HG02885 (cell line): ENCODE results near the gene RPTOR.

Source experiments
- ATAC-seq: cut with Tn5 transposase; IDR thresholded peaks from one replicate; pipeline ENCODE4 v1.9.1; 2021; ENCODE audit warnings: mild to moderate bottlenecking; ENCODE audit not compliant: unreplicated experiment, poor library complexity

The RPTOR gene

DNA sequence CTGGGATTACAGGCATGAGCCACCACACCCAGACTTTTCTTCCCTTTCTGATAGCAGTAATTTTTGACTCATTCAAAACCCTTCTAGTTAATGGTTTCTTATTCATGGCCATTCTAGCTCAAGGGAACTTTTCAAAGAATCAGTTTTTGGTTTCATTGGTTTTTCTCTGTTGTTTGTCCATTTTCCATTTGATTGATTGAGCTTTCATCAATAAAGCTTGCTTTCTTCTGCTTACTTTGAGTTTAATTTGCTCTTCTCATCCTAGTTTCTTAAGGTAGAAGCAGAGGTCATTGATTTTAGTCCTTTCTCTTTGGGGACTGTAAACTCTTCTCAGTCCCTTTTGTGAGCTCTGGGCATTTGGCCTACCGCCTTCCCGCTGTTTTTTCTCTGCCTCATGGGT is 365.0 kb downstream of the RPTOR start:
- no peak for ATAC-seq

DNA sequence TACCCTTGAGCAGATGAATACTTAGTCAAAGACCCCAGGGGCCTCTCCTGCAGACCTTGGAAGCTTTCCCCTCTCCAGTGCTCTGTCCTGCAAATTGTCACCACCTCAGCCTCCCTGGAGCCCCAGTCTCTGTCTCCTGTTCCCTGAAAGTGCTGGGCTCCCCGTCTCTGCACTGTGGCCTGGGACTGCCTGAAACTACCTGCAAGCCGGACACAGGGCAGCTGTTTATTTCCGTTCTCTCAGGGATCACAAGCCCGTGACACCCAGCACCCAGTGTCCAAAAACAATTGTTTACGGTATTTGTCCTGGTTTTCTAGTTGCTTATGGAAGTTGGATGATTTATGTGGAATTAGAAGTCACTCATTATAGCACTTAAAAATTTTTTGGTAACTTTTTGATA is 365.4 kb downstream of the RPTOR start:
- no peak for ATAC-seq

DNA sequence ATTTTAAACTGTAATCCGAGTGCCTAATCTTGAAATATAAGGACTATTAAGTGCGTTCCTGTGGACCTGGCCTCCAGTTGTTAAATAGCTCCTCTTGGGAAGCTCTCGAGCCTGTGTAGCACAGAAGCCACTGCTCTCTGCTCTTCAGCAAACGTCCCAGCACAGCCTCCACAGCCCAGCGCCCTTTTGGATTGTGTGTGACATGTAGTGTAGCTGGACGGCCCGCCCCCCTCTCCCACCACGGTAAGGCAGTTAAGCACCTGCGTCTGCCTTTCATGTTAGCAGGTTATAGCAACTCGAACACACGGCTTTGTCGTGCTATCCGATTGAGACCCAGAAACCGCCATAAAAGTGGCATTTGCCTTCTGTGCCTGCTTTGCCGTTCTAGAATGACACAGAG is 367.8 kb downstream of the RPTOR start:
- ATAC-seq, result no peak

DNA sequence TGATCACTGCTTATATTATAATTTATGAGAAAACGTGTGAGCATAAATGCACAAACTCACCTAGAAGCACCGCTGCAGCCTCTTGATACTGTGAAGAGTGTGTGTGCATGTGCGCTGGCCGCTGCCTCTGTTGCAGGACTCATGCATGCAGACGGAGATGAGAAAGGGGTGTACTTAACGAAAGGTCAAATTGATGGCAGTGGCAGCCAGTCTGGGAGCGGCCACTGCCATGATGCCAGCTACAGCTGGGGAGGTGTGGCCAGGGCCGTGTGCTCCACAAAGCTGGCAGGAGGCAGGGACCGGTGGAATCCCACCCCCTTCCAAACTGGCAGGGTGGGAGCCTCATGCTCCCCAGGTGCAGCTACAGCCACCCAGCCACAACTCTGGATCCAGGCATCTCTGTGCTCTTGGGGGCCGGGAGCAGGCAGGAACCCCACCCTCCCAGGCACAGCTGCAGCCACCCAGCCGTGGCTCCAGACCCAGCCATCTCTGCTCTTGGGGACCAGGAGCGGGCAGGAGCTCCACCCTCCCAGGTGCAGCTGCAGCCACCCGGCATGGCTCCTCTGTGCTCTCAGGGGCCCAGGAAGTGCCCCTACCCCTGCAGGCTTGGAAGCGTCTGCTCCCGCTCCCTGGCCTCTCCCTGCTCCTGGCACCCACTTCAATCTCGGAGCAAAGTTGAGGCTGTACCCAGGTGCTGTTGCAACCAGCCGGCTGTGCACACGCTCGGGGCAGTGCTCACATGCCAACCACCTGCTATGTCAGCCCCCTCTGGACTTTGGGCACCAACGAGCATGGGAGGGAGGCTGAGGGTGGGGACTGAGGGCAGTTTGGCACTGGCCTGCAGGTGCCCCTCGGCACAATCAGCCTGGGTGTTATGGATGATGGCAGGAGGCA is 369.5 kb downstream of the RPTOR start:
- ATAC-seq, result no peak

DNA sequence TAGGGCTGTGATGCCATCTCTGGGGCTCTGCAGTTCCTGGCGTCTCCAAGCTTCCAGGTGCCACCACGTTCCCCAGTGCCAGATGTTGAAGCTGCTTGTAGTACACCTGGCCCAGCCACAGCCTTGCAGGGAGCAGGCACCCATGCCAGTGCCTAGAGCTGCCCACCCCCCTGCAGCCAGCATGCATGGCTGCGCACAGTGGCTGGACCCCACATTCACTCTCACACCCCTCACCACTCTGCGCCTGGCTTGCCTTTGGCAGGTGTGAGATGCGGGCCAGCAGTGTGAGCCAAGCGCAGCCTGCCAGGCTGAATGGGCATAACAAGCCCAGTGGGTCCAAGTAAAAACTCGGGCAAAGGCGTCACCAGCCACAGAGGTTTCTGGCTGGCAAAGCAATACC is 371.6 kb downstream of the RPTOR start:
- no peak for ATAC-seq

DNA sequence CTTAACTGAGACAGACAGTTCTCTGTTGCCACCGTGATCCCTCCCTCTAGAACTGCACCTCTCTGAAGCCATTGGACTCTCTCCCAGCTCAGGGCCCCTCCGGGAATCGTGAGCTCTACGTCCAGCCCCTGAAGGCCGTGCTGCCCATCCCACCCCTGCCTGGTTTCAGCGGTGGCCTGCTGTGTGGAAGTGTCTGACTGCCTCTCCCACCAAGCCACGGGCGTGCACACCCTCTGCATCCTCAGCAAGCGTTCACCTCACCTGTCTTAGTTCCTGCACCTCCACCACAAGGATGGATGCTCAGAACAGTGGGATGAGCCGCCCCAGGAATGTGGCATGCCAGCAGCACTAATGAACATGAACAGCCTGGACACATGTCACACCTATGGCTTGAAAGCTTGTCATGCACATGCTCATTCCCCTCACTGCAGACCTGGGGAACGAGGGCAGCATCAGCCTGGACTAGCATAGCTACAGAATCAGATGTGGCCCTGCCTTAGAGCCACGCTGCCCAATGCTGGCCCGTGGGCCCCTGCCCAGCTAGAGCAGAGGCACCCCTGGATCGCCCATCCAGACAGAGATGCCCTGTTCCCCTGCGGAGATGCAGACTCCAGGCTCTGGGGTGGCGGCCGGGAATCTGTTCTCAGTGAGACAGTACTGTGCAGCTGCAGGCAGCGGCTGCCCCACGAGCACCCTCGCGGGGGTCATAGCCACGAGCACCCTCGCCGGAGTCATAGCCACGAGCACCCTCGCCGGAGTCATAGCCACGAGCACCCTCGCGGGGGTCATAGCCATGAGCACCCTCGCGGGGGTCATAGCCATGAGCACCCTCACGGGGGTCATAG is 373.3 kb downstream of the RPTOR start:
- no peak for ATAC-seq

DNA sequence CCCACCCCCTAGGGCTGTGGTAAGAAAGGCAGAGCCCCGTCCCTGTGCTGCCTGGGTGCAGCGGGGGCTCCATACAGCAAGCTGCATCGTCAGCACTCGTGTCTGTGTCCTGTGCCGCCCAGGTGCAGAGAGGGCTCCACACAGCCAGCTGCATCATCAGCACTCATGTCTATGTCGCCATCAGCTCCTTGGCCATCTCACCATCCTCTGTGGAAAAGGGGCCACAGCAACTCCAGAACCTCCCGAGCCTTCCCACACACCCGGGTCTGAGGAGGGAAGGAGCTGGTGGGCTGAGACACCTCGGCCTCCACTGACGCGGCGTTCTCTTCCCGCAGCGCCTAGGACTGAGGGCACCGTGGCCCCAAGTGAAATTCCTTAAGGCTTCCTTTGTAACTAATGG is 374.1 kb downstream of the RPTOR start:
- ATAC-seq, result no peak

DNA sequence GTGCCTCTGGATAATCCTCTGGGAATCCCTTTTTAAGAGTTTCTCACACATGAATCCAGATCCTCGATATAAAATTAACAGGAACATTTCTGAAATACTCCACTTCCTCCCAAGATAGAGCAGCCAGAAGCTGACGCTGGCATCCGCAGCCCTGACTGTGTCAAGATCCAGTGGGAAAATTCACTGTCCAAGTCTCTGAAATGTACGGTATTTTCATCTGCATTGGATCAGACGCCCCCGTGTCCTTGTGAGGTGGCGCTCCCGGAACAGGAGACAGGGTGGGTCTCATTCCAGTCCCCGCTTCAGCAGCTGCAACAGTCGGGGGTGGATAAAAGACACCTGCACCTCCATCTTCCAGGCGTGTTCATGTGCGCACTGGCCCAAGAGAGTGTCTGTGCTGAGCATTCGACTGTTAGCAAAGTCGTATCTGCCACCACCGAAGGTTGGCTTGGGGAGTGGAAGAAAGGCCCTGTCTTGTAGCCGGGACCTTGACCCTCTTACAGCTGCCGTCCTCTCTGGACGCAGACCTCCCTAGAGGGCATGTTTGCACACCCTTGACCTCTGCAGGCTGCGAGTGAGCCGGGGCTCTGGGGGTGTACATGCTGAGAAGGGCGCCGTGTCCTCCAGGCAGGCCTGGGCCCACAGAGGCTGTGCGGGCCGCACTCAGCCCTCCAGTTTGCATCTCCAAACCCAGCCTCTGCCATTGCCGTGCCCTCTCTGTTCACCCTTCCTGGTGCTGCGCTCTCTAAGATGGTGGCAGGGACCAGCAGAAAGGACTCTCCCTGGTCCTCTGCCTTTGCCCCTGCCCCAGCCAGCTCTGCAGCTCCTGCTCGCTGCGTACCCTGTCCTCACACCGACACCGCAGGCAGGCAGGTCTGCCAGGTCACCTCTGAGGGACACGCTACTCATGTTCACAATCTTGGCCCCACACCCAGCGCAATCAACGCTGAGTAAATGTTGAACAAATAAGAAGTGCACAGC is 375.0 kb downstream of the RPTOR start:
- no peak for ATAC-seq

DNA sequence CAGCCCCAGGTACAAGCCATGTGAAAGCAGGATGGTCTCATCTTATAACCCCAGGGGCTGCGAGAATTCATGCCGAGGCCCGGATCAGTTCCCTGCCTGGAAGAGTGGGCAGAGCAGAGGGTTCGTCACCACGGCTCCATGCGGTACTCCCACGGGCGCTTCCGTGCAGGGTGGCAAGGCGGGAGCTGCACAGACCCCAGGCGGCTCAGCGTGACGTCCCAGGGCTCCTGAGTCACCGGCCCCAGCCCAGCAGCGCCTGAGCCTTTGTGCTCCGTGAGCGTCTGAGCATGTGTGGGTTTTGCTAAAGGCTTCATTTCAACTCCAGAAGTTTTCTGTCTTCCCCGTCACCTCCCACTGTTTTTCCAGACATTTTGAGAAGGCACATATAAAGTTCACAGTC is 375.8 kb downstream of the RPTOR start:
- no peak for ATAC-seq

DNA sequence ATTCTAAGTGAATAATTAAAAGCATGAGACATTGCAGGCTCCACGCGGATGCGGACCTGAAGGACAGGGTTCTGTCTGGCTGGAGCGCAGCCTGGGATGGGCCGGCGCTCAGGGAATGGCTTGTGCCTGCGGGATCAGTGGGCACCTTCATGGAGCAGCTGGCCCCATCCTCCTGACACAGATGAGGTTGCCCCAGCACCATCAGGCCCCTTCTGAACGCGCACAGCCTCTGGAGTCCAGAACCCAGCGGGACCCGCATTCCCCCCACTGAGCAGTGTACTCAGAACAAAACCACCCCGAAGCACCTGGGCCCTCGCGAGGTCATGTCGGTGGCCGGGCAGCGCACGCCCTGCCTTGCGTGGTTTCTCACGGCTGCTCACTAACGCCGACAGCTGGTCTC is 376.5 kb downstream of the RPTOR start:
- ATAC-seq, result no peak

DNA sequence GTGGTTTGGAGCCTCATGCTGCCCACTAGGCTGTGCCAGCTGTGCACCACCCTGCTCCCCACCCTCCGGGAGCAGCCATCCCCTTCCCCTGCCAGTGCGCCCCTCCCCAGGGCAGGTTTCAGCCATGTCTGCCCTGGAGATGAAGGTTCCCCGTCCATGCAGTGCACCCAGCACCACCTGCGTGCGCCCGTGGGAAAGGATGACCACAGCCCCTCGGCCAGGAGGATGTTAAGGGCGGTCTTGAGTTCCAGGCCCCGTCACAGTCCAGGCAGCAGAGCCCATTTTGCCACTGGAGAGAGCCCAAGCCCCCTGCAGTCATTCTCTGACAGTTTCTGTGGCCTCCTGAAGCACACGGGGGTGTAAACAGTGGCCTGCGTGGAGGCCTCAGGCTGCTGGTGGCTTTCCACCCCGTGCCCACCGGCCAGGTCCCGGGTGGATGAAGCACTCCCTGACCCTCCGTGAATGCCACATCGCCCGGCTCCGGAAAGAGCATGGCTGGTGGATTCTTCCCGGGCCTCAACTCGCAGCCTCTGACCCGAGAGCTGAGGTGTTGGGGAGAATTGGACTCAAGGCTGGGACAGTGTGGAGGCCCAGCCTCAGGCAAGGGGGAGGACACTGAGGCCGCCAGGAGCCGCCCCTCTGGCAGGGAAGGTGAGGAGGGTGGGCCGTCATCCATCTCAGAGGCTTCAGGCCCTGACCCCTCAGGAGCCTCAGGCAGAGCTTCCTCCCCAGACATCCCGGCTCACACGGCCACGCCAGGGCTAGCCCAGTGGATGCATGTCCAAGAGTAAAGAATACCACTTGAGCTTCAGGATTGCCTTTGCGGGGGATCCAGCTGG is 377.3 kb downstream of the RPTOR start:
- ATAC-seq, result no peak

DNA sequence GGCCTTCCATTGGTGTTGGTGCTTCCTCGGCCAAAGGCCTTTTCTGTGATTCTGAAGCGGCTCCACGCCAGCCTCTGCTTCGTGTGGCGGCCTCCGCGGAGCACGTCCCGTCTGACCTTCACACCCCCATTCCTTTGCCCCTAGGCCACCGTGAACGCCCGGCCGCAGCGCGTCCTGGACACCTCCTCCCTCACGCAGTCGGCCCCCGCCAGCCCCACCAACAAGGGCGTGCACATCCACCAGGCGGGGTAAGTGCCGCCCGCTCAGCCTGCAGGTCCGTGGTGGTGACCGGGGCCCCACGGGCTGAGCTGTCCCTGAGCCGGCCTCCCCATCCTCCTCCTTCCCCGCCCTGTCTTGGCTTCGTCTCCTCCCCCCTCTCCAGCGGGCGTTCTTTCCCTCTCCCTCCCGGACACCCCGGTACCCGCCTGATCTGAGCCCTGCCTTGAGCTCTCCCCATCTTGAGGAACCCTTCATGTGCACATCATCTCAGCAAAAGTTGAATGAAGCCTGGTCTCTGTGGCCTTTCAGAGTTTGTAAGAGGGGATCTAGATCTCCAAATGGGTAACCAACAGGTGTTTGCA is 378.0 kb downstream of the RPTOR start:
- no peak for ATAC-seq

DNA sequence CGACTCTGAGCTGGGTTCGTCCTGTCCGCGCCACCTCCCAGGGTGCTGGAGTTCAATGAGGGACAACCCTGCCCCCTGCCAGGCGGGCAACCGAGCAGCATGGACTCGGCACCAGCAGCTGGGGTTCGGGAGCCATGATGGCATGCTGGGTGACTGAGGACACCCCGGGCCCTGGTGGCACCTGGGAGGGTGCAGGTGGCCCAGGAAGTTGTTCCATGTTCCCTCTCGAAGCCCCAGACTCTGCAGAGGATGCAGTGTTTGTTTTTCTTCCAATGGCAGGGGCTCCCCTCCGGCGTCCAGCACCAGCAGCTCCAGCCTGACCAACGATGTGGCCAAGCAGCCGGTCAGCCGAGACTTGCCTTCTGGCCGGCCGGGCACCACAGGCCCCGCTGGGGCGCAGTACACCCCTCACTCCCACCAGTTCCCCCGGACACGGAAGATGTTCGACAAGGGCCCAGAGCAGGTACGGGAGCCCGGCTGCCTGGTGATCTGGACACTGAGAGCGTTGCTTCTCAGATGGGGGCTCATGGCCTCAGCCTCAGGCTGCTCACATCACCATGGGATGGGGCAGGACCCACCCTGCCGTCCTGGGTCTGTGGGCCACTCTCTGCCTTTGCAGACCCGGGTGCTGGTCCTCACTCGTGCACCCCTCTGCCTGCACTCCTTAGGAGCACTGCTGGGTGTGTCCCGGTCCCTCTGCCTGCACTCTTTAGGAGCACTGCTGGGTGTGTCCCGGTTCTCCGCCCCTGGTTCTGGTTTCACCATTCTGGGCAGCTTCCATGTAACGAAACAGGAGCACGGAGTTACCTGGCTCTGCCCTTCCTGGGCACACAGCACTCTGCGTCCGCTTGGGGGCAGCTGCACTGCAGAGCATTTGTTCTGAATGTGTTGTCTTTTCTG is 378.8 kb downstream of the RPTOR start:
- ATAC-seq, result no peak

DNA sequence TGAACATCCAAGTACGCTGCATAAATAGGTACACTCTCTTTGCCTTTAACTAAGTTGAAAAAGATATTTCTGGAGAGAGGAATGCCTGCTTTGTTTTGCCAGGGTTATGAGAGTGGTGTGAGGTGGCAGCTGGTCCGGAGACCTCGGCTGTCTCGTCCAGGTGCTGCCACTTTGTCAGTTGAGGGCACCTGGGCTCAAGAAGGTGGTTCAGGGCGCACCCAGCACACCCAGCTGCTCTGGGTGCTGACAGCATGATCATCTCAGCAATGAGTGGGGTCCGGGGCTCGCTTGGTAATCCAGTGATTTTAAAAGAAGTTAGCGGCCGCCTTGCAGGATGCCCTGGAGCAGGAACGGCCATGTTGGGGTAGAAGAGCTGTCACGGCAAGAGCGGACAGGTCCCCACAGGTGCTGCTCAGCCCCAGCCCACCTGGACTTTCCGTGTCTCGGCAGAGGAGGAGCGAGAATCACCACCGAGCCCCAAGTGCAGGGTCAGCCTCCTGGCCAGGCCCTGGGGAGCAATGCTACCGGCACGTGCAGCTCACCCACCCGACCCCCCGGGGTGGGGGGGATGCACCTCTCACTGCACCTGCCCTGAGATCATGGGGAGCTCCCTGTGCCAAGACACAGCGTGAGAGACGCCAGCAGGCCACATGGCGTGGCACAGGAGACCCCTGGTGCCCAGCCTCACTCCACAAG is 379.6 kb downstream of the RPTOR start:
- ATAC-seq, result no peak

DNA sequence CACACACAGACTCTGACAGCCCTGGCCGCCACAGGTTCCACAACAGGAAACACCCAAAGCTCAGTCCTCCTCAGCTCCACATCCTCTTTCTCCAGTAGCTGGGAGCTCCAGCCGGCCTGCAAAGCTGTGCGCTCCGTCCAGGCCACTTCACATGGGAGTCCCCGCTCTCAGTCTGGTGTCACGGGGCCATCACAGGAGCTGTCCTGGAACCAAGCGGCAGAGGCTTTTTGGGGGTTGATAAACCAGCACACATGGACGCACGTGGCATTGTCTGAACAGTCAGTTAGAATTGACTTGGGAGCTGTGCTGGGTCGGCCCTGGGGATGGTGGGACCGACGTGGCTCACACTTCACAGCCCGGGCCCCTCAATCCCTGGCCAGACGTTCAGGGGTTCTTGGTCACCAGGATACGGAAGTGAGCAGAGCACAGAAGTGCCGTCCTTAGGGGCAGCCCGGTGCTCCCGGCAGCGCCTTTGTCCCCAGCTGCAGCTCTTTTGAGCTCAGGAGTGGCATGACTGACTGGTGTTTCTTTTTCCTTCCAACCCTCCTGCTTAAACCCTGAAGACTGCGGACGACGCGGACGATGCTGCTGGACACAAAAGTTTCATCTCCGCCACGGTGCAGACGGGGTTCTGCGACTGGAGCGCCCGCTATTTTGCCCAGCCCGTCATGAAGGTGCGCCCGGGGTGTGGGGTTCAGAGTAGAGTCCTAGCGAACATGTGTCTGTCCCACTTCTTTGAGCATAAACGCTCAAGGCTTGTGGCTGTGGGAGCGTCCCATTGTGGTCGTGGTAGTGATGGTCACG is 380.4 kb downstream of the RPTOR start:
- no peak for ATAC-seq

DNA sequence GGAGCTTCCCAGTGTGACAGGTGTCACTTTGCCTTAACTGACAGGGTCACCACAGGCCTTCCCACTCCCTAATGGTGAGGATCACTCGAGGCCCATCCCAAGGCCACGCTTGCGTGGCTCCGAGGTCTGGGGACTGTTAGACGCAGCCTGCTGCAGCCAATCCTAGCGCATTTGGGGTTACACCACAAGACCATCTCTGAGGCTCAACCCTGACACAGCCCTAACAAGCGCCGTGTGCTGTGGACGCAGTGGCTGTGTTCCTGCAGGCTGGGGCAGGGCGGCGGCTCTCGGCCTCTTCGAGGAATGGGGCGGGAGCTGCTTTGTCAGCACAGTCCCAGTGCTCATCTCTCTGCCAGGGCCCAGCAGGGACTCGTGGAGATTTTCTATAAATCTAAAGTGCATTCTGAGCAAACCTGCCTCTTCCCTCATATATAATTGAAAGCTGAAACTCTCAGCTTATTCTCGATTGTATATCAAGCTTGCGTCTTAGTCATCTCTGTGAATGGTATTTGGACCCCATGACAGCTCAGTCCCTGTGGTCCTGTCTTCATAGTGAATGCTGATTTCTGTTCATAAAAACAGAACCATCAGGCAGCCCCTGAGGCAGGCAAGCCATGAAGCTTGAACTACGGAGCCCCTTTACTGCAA is 381.2 kb downstream of the RPTOR start:
- no peak for ATAC-seq
